ENCODE results near the gene SRPX. TPM values are rescaled to one million over a fixed set of nuclear protein-coding genes. Genes with fewer than 3 reads are reported as not detected.

The SRPX gene
- total RNA-seq, 1 donor from 2014 or later: 41.7 TPM

GRCh38 chrX:38170556-38170955, 50.1 kb downstream of the SRPX start:
- peak overlapping the region; percentile 28 for H3K27ac Mint-ChIP-seq (ENCODE audit: unreplicated experiment)
- TF ChIP-seq, protein P1, sequence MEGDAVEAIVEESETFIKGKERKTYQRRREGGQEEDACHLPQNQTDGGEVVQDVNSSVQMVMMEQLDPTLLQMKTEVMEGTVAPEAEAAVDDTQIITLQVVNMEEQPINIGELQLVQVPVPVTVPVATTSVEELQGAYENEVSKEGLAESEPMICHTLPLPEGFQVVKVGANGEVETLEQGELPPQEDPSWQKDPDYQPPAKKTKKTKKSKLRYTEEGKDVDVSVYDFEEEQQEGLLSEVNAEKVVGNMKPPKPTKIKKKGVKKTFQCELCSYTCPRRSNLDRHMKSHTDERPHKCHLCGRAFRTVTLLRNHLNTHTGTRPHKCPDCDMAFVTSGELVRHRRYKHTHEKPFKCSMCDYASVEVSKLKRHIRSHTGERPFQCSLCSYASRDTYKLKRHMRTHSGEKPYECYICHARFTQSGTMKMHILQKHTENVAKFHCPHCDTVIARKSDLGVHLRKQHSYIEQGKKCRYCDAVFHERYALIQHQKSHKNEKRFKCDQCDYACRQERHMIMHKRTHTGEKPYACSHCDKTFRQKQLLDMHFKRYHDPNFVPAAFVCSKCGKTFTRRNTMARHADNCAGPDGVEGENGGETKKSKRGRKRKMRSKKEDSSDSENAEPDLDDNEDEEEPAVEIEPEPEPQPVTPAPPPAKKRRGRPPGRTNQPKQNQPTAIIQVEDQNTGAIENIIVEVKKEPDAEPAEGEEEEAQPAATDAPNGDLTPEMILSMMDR (IDR thresholded peaks at IDR 0.05): no peak
- H3K27me3 Mint-ChIP-seq (ENCODE audit: unreplicated experiment): no peaks in the 10 kb centered on the region
- no peak overlapping the region for H3K4me3 Mint-ChIP-seq (ENCODE audit: unreplicated experiment)
- H3K9me3 Mint-ChIP-seq (ENCODE audit: unreplicated experiment): no peaks in the 10 kb centered on the region
- H3K4me1 Mint-ChIP-seq (ENCODE audit: unreplicated experiment): peaks cover 26% of the 10 kb centered on the region
- no peaks in the 10 kb centered on the region for H3K36me3 Mint-ChIP-seq (ENCODE audit: unreplicated experiment)
- DNase-seq (ENCODE audit: extremely low spot score, unreplicated experiment): no peak

DNA sequence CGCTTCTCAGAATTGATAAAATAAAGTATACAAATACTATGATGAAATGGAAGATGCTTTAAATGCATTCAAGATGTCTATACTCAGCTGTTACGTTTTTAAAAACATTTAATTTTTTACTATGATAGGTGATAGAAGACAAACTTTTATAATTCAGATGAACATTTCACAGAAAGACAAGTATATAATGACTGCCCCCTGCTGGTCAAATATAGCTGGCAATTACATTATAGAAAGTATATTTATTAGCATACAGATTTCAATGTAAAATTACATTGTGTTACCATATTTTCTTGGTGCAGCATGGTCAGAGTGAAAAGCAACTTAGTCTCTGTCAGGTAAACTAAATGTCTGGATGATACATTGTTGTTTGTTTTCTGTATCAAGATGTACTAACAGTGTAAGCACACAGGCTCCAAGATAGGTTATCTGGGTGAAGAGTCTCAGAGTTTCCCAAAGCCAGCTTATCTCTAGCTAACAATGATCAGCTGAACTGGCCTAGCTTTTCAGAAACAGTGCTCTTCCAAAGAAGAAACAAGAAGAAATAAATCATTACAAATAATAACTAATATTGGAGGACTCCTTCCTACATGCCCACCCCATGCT, 54.1 kb downstream of the SRPX start:
- no peak for DNase-seq (ENCODE audit: extremely low spot score, unreplicated experiment)
- no peaks in the 10 kb centered on the region for H3K27me3 Mint-ChIP-seq (ENCODE audit: unreplicated experiment)

GRCh38 chrX:38165023-38165422, 55.6 kb downstream of the SRPX start:
- Mint-ChIP-seq H3K4me1 (ENCODE audit: unreplicated experiment) (peaks cover 8% of the 10 kb centered on the region), H3K4me3 (ENCODE audit: unreplicated experiment) (no peak overlapping the region), H3K36me3 (ENCODE audit: unreplicated experiment) (no peaks in the 10 kb centered on the region), H3K27me3 (ENCODE audit: unreplicated experiment) (no peaks in the 10 kb centered on the region), H3K27ac (ENCODE audit: unreplicated experiment) (no peak overlapping the region), H3K9me3 (ENCODE audit: unreplicated experiment) (no peaks in the 10 kb centered on the region)
- TF ChIP-seq, protein P1 (IDR thresholded peaks at IDR 0.05): no peak
- no peak for DNase-seq (ENCODE audit: extremely low spot score, unreplicated experiment)

More for the DNA sequence above, 54.1 kb downstream of the SRPX start:
- no peaks in the 10 kb centered on the region for H3K36me3 Mint-ChIP-seq (ENCODE audit: unreplicated experiment)
- no peaks in the 10 kb centered on the region for H3K9me3 Mint-ChIP-seq (ENCODE audit: unreplicated experiment)
- H3K4me1 Mint-ChIP-seq (ENCODE audit: unreplicated experiment): peaks cover 23% of the 10 kb centered on the region
- no peak overlapping the region for H3K4me3 Mint-ChIP-seq (ENCODE audit: unreplicated experiment)
- TF ChIP-seq, protein P1 (IDR thresholded peaks at IDR 0.05): peak; percentile 67
- H3K27ac Mint-ChIP-seq (ENCODE audit: unreplicated experiment): no peak overlapping the region

GRCh38 chrX:38163193-38163592, 57.5 kb downstream of the SRPX start:
- H3K36me3 Mint-ChIP-seq (ENCODE audit: unreplicated experiment): no peaks in the 10 kb centered on the region
- H3K9me3 Mint-ChIP-seq (ENCODE audit: unreplicated experiment): no peaks in the 10 kb centered on the region
- H3K4me1 Mint-ChIP-seq (ENCODE audit: unreplicated experiment): peaks cover 5% of the 10 kb centered on the region
- TF ChIP-seq, protein P1 (IDR thresholded peaks at IDR 0.05): no peak
- no peak overlapping the region for H3K4me3 Mint-ChIP-seq (ENCODE audit: unreplicated experiment)
- no peaks in the 10 kb centered on the region for H3K27me3 Mint-ChIP-seq (ENCODE audit: unreplicated experiment)
- no peak for DNase-seq (ENCODE audit: extremely low spot score, unreplicated experiment)
- H3K27ac Mint-ChIP-seq (ENCODE audit: unreplicated experiment): no peak overlapping the region

DNA sequence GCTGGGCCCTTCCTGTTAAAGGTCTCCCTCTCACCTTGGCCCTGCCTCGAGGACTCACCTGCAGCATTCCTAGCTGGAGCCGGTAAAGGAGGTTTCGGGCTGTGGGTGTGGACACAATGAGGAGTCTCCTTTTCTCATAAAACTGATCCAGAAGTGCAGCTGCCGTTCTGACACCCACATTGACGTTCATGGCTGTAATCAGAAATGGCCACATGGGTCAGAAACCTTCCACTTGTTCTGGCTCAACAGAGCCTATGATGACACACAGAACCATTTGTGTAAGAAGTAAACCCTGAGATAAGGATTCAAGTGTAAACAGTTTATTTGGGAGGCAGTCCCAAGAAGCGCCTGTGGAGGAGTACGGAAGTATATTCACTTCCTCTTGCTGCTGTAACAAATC, 63.8 kb downstream of the SRPX start:
- no peaks in the 10 kb centered on the region for H3K9me3 Mint-ChIP-seq (ENCODE audit: unreplicated experiment)

More for the DNA sequence above, 63.8 kb downstream of the SRPX start:
- no peak for DNase-seq (ENCODE audit: extremely low spot score, unreplicated experiment)
- Mint-ChIP-seq H3K27me3 (ENCODE audit: unreplicated experiment) (no peaks in the 10 kb centered on the region), H3K4me3 (ENCODE audit: unreplicated experiment) (no peak overlapping the region), H3K4me1 (ENCODE audit: unreplicated experiment) (peaks cover 21% of the 10 kb centered on the region), H3K27ac (ENCODE audit: unreplicated experiment) (no peak overlapping the region), H3K36me3 (ENCODE audit: unreplicated experiment) (peaks cover 2% of the 10 kb centered on the region)
- TF ChIP-seq, protein P1 (IDR thresholded peaks at IDR 0.05): no peak

All from osteocyte (in vitro differentiated cells).